Sigmoid colon (tissue), 7 donors: ENCODE data around the gene DPYSL4. TPM values are rescaled to one million over a fixed set of nuclear protein-coding genes. Genes with fewer than 3 reads are reported as not detected.
"Not testable (repeated sequence)": the region's sequence is repeated elsewhere in the genome, so short reads cannot be mapped to it uniquely, and the experiment has no call there.

Source experiments
- DNase-seq: peaks from one replicate; pipeline ENCODE4 v3.0.0-alpha.2; 2019
- H3K27ac ChIP-seq, 4 donors: fragments of 200-600 bp; sonication (generic); one replicate each; pipeline ENCODE4 v1.5.1; 2016 to 2019; ENCODE audit warnings: mild to moderate bottlenecking in 1 of 4
- H3K27me3 ChIP-seq, 3 donors: fragments of 200-600 bp; sonication (generic); one replicate each; pipeline ENCODE4 v1.5.1; 2019; ENCODE audit warnings: mild to moderate bottlenecking in 1 of 3
- H3K36me3 ChIP-seq, 4 donors: fragments of 200-600 bp; sonication (generic); one replicate each; pipeline ENCODE4 v1.5.1; 2016 to 2019
- H3K4me1 ChIP-seq, 4 donors: fragments of 200-600 bp; sonication (generic); one replicate each; pipeline ENCODE4 v1.5.1; 2017 to 2019
- H3K4me3 ChIP-seq, 4 donors: fragments of 200-600 bp; sonication (generic); one replicate each; pipeline ENCODE4 v1.5.1; 2017 to 2019; ENCODE audit warnings: mild to moderate bottlenecking in 2 of 4, moderate library complexity in 1 of 4
- H3K9me3 ChIP-seq, 4 donors: fragments of 200-600 bp in 3 of 4; sonication (generic) in 3 of 4; one replicate each; pipeline versions ENCODE4 v1.5.1 to v1.6.1; 2013 to 2019
- CTCF ChIP-seq, 4 experiments: fragments of 450-650 bp in 3 of 4; fragments of 200-600 bp in 1 of 4; IDR thresholded peaks; one replicate each; pipeline ENCODE4 v1.5.1; 2016 to 2019; ENCODE audit warnings: antibody characterized with exemption in 4 of 4, mild to moderate bottlenecking in 3 of 4, moderate library complexity in 2 of 4
- EP300 ChIP-seq, 4 donors: sonication (generic); formaldehyde crosslinking; IDR thresholded peaks; one replicate each; pipeline ENCODE4 v1.6.1; 2017; ENCODE audit warnings: antibody characterized with exemption in 4 of 4
- POLR2A ChIP-seq, 2 donors: fragments of 450-650 bp; IDR thresholded peaks; one replicate each; pipeline ENCODE4 v1.6.1; 2016; ENCODE audit warnings: antibody characterized with exemption in 2 of 2, mild to moderate bottlenecking in 2 of 2, moderate library complexity in 2 of 2
- POLR2AphosphoS5 ChIP-seq, 4 donors: sonication (generic); formaldehyde crosslinking; IDR thresholded peaks; one replicate each; pipeline ENCODE4 v1.6.1; 2017; ENCODE audit warnings: antibody characterized with exemption in 4 of 4
- WGBS, 2 donors: extraction: QIAGEN DNeasy Blood & Tissue Kit; methylation state at CpG; one replicate each; pipeline ENCODE4 v1.1.7; 2013; 5-methylcytosine and 5-hydroxymethylcytosine counted together
- intact Hi-C: fragments of 100-400 bp; cut with DNase I; formaldehyde crosslinking; loops from one replicate; pipeline ENCODE4 v1.15.1; 2023
- polyA plus RNA-seq, 3 donors: library from polyadenylated mRNA; stranded (reverse); fragments of 200-250 nt; gene quantifications; one replicate each; pipeline ENCODE4 v1.2.3, GENCODE V29; 2013
- total RNA-seq, 4 donors: library from RNA; depleted of rRNA; stranded (reverse); fragments of >200 nt; gene quantifications; one replicate each; pipeline ENCODE4 v1.1.0, GENCODE V29; 2016
- donor health status: healthy with polysubstance abuse.
- donor health status: Bipolar disorder and iron deficiency.
- donor health status: healthy.

Gene DPYSL4
- total and polyA plus RNA-seq, 7 donors: under 0.01 to 1.9 (median 0.63) TPM; not detected in 1

- no peaks in the 10 kb centered on the region for H3K9me3 ChIP-seq
- no peaks in the 10 kb centered on the region for H3K4me1 ChIP-seq
- no peak for DNase-seq
- no peak overlapping the region for H3K27ac ChIP-seq
- intact Hi-C loops: no loop called here
- H3K27me3 ChIP-seq: no peaks in the 10 kb centered on the region
- no peak for TF ChIP-seq POLR2AphosphoS5 (IDR thresholded peaks at IDR 0.05)
- H3K36me3 ChIP-seq: peaks cover 0 to 8% (median 0%) of the 10 kb centered on the region in 4 donors
- WGBS, 2 donors: 88 to 89% methylated on average over 7 of the region's 7 CpGs
- H3K4me3 ChIP-seq: no peak overlapping the region
Observed at GRCh38 chr10:132158823-132159222, 27.9 kb upstream of the DPYSL4 start.

- intact Hi-C loops, DNase-seq, H3K4me1 ChIP-seq: not testable (repeated sequence)
Observed at GRCh38 chr10:132159302-132160230, 27.2 kb upstream of the DPYSL4 start.

GRCh38 chr10:132160231-132160630 is 26.5 kb upstream of the DPYSL4 start:
- H3K36me3 ChIP-seq, intact Hi-C loops, H3K9me3 ChIP-seq, H3K4me3 ChIP-seq, H3K27ac ChIP-seq, DNase-seq, H3K4me1 ChIP-seq, H3K27me3 ChIP-seq: not testable (repeated sequence)

More at GRCh38 chr10:132159302-132160230, 27.2 kb upstream of the DPYSL4 start:
- H3K36me3 ChIP-seq, H3K9me3 ChIP-seq, H3K4me3 ChIP-seq, H3K27ac ChIP-seq, H3K27me3 ChIP-seq: not testable (repeated sequence)
- WGBS, 2 donors: 68 to 79% methylated on average over 7 of the region's 7 CpGs

GRCh38 chr10:132160834-132161622 is 25.7 kb upstream of the DPYSL4 start:
- H3K4me1 ChIP-seq, H3K36me3 ChIP-seq, H3K27me3 ChIP-seq, DNase-seq, intact Hi-C loops, H3K9me3 ChIP-seq, H3K27ac ChIP-seq, H3K4me3 ChIP-seq: not testable (repeated sequence)
- WGBS, 2 donors: 82 to 84% methylated on average over 3 of the region's 4 CpGs

GRCh38 chr10:132162021-132162531 is 24.7 kb upstream of the DPYSL4 start:
- no peak for DNase-seq
- 20 to 30% methylated on average over 12 of the region's 12 CpGs for whole genome bisulfite sequencing, 2 donors
- Histone ChIP-seq H3K4me1 (no peaks in the 10 kb centered on the region), H3K36me3 (peaks cover 0 to 4% (median 0%) of the 10 kb centered on the region in 4 donors), H3K27me3 (no peaks in the 10 kb centered on the region), H3K4me3 (no peak overlapping the region), H3K9me3 (no peaks in the 10 kb centered on the region), H3K27ac (no peak overlapping the region)
- intact Hi-C loops: no loop called here
- TF ChIP-seq POLR2AphosphoS5 (IDR thresholded peaks at IDR 0.05) (no peak), EP300 (IDR thresholded peaks at IDR 0.05) (no peak), CTCF (IDR thresholded peaks at IDR 0.05) (no peak), POLR2A (IDR thresholded peaks at IDR 0.05) (no peak)

GRCh38 chr10:132162590-132163277 is 24.0 kb upstream of the DPYSL4 start:
- Histone ChIP-seq H3K27ac (no peak overlapping the region), H3K4me1 (no peaks in the 10 kb centered on the region), H3K36me3 (peaks cover 0 to 4% (median 0%) of the 10 kb centered on the region in 4 donors), H3K9me3 (no peaks in the 10 kb centered on the region), H3K4me3 (no peak overlapping the region), H3K27me3 (no peaks in the 10 kb centered on the region)
- no peak for DNase-seq
- TF ChIP-seq POLR2A (IDR thresholded peaks at IDR 0.05) (no peak), POLR2AphosphoS5 (IDR thresholded peaks at IDR 0.05) (no peak), CTCF (IDR thresholded peaks at IDR 0.05) (no peak), EP300 (IDR thresholded peaks at IDR 0.05) (no peak)
- intact Hi-C loops: no loop called here
- 27 to 61% methylated on average over 10 of the region's 10 CpGs for WGBS, 2 donors
